ENCODE data around the gene PIGN.

Gene PIGN

DNA sequence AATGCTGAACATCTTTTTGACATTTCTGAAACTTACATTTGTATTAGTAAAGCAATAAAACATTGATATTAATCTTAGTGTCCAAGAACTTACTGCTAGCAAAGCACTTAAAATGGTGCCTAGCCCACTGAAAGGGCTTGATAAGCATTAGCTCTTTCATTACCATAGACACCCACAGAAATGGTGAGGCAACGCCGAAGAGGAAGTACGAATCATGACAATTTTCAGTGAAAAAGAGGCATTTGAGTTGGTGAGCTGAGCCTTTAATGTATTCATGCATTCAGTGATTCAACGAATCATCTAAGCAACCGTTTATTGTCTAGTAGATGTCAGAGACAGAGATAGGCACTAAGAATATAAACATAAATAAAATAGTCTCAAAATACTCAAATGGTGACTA lies 101.1 kb downstream of the PIGN start:
- H3K9me3 ChIP-seq (ENCODE audit: control insufficient read depth, insufficient read depth, low read length) = no peaks in the 10 kb centered on the region
- no peaks in the 10 kb centered on the region for H3K27me3 ChIP-seq (ENCODE audit: control insufficient read depth, insufficient read depth, low read length)
- H3K4me3 ChIP-seq (ENCODE audit: low read depth, low read length) = no peak overlapping the region
- H3K36me3 ChIP-seq (ENCODE audit: control insufficient read depth, insufficient read depth, low read length) = no peaks in the 10 kb centered on the region
- H3K9ac ChIP-seq (ENCODE audit: low read depth, low read length) = no peak overlapping the region
- H3K4me1 ChIP-seq (ENCODE audit: control insufficient read depth, insufficient read depth, low read length) = peaks cover 3% of the 10 kb centered on the region; the same call in 1 of the 2 replicates
- H3K27ac ChIP-seq (ENCODE audit: low read depth, low read length) = no peak overlapping the region

DNA sequence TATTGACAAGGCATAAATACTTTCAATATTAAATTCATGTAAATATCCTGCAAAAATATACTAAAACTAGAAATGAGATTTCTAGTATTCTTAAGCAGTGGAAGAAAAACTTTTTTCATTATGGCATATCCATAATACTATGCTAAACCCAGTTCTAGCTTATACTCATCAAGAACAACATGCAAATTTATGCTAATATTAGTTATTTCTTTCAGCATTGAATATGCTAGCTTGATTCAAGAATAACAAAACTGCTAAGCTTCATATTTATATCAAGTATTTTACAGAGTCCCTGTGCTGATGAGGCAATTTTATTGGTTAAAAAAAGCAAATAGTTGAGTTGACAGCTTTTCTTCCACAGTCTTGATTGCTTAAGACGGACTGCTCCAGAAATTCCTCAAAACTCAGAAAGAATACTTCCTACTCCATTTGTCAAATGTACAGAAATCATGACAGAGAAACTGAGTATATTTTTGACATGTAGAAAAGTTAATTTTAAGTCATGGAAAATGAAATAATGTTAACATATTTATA lies 105.0 kb downstream of the PIGN start:
- peaks cover 3% of the 10 kb centered on the region; the same call in 1 of the 2 replicates for H3K4me1 ChIP-seq (ENCODE audit: control insufficient read depth, insufficient read depth, low read length)
- H3K36me3 ChIP-seq (ENCODE audit: control insufficient read depth, insufficient read depth, low read length) = no peaks in the 10 kb centered on the region
- H3K9me3 ChIP-seq (ENCODE audit: control insufficient read depth, insufficient read depth, low read length) = no peaks in the 10 kb centered on the region
- H3K27me3 ChIP-seq (ENCODE audit: control insufficient read depth, insufficient read depth, low read length) = no peaks in the 10 kb centered on the region
- H3K9ac ChIP-seq (ENCODE audit: low read depth, low read length) = no peak overlapping the region
- no peak overlapping the region for H3K27ac ChIP-seq (ENCODE audit: low read depth, low read length)
- no peak overlapping the region for H3K4me3 ChIP-seq (ENCODE audit: low read depth, low read length)

DNA sequence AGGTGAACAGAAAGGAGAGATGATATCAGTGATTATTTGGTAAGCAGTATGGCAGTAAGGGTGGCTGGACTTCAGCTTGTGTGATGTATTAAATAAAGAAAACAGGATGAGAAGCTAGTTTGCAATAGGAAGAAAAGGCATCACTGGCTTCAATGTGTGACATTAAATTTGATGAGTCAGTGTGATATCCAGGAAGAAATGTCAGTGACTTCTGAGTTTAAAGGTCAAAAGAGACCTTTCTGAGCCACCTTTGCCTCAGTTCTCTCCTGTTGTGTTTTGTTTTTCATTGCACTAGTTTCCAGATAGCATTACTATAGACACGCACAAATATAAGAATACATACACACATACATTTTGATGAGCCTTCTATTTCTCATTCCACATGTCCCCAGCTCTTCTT lies 105.6 kb downstream of the PIGN start:
- Histone ChIP-seq H3K9ac (ENCODE audit: low read depth, low read length) (no peak overlapping the region), H3K9me3 (ENCODE audit: control insufficient read depth, insufficient read depth, low read length) (no peaks in the 10 kb centered on the region), H3K4me1 (ENCODE audit: control insufficient read depth, insufficient read depth, low read length) (peaks cover 3% of the 10 kb centered on the region; the same call in 1 of the 2 replicates), H3K27me3 (ENCODE audit: control insufficient read depth, insufficient read depth, low read length) (no peaks in the 10 kb centered on the region), H3K4me3 (ENCODE audit: low read depth, low read length) (no peak overlapping the region), H3K36me3 (ENCODE audit: control insufficient read depth, insufficient read depth, low read length) (no peaks in the 10 kb centered on the region), H3K27ac (ENCODE audit: low read depth, low read length) (no peak overlapping the region)

DNA sequence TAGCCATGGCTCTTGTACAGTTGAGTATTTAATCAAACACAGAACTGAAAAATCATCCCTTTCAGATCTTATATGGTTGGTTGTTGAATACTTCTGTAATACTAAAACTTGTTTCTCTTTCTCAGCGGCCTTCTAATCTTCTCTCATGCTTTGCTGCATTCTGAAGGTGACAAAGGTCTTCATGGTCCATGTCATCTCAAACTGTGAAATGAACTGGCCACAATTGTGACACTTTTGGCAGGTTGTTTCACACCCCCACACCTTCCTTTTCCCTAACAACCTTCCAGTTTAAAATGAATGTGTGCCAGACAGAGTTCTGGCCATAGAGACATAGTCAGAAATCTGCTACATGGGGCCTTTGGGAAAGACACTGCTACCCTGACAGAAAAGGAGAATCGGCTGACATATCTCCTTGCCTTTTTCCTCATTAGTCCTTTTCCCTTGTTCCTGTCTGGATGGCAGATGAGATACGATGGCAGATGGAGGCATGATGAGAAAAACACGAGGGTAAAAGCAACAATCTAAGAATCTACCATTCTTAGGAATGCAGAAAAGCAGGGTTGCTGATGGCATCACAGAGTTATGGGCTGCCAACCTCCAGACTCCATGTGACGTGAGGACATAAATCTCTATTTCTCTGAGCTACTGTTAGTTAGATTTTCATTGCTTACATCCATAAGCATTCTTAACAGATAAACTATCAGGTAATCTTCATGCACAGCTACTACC lies 106.5 kb downstream of the PIGN start:
- Histone ChIP-seq H3K27me3 (ENCODE audit: control insufficient read depth, insufficient read depth, low read length) (no peaks in the 10 kb centered on the region), H3K9me3 (ENCODE audit: control insufficient read depth, insufficient read depth, low read length) (no peaks in the 10 kb centered on the region), H3K36me3 (ENCODE audit: control insufficient read depth, insufficient read depth, low read length) (no peaks in the 10 kb centered on the region), H3K9ac (ENCODE audit: low read depth, low read length) (no peak overlapping the region), H3K27ac (ENCODE audit: low read depth, low read length) (no peak overlapping the region), H3K4me1 (ENCODE audit: control insufficient read depth, insufficient read depth, low read length) (peaks cover 3% of the 10 kb centered on the region; the same call in 1 of the 2 replicates), H3K4me3 (ENCODE audit: low read depth, low read length) (no peak overlapping the region)

DNA sequence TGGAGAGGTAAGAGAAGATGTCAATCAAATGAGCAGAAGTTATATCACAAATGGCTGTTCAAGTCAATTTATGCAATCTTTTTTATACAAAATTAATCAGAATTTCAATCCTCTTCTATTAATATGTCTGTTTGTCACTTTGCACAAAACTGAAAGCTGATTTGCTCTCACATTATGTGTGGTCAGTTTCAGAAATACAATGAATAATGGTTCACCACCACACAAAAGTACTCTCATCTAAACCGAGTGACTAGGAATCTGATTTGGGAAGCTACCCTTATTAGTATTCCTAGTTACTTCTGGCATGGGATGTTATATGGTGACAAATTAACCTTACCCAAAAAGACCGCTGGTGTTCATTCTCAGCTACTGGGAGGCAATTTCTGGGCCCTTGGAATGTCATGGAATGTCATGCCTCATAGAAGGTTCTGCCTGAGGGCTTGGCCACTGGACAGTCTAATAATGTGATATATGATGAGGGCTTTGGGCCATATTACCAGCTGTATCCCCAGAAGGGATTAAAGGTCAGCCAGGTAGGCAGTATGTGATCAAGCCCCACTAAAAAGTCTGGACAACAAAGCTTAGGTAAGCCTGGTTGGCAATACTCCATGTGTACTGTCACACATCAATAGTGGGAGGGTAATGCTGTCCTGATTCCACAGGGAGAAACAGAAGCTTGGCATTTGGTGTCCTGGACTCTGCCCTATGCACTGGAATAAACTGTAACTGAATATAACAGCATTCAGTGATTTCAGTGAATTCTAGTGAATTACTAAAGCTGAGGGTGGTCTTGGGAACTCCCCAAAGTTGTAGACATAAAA lies 113.2 kb downstream of the PIGN start:
- H3K4me3 ChIP-seq (ENCODE audit: low read depth, low read length) = no peak overlapping the region
- H3K9ac ChIP-seq (ENCODE audit: low read depth, low read length) = no peak overlapping the region
- H3K9me3 ChIP-seq (ENCODE audit: control insufficient read depth, insufficient read depth, low read length) = no peaks in the 10 kb centered on the region
- H3K27me3 ChIP-seq (ENCODE audit: control insufficient read depth, insufficient read depth, low read length) = no peaks in the 10 kb centered on the region
- no peaks in the 10 kb centered on the region for H3K36me3 ChIP-seq (ENCODE audit: control insufficient read depth, insufficient read depth, low read length)
- H3K27ac ChIP-seq (ENCODE audit: low read depth, low read length) = no peak overlapping the region
- H3K4me1 ChIP-seq (ENCODE audit: control insufficient read depth, insufficient read depth, low read length) = no peaks in the 10 kb centered on the region

DNA sequence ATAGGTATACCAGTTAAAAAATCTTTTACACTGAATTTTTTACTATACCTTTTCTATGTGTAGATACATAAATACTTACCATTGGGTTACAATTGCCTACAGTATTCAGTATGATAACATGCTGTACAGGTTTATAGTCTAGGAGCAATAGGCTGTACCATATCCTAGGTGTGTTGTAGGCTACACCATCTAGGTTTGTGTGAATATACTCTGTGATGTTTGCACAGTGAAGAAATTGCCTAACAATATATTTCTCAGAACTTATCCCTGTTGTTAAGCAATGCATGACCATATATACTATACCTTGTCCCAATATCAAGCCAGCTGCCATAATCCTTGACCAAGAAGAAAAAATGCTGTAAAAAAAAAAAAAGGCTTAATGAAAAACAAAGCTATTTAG lies 114.5 kb downstream of the PIGN start:
- no peak overlapping the region for H3K27ac ChIP-seq (ENCODE audit: low read depth, low read length)
- H3K27me3 ChIP-seq (ENCODE audit: control insufficient read depth, insufficient read depth, low read length) = no peaks in the 10 kb centered on the region
- H3K4me1 ChIP-seq (ENCODE audit: control insufficient read depth, insufficient read depth, low read length) = no peaks in the 10 kb centered on the region
- no peaks in the 10 kb centered on the region for H3K9me3 ChIP-seq (ENCODE audit: control insufficient read depth, insufficient read depth, low read length)
- no peak overlapping the region for H3K9ac ChIP-seq (ENCODE audit: low read depth, low read length)
- H3K36me3 ChIP-seq (ENCODE audit: control insufficient read depth, insufficient read depth, low read length) = no peaks in the 10 kb centered on the region
- no peak overlapping the region for H3K4me3 ChIP-seq (ENCODE audit: low read depth, low read length)

DNA sequence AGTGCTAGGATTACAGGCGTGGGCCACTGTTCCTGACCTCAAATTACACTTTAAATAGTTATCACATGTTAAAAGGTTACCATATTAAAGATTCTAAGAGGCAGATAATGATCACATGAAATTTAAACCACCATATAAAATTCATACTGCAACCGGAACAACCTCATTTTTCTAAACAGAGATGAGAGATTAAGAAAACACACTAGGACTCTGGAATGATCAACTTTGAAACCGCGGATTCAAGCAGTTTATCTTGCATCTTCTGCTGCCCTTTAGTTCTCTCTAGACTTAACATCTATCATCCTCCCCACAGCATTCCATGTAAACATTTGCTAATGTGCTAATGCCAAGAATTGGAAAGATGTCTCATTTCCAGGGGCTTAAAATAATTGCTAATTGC lies 115.8 kb downstream of the PIGN start:
- Histone ChIP-seq H3K9ac (ENCODE audit: low read depth, low read length) (no peak overlapping the region), H3K4me1 (ENCODE audit: control insufficient read depth, insufficient read depth, low read length) (no peaks in the 10 kb centered on the region), H3K4me3 (ENCODE audit: low read depth, low read length) (no peak overlapping the region), H3K27ac (ENCODE audit: low read depth, low read length) (no peak overlapping the region), H3K9me3 (ENCODE audit: control insufficient read depth, insufficient read depth, low read length) (no peaks in the 10 kb centered on the region), H3K36me3 (ENCODE audit: control insufficient read depth, insufficient read depth, low read length) (no peaks in the 10 kb centered on the region), H3K27me3 (ENCODE audit: control insufficient read depth, insufficient read depth, low read length) (no peaks in the 10 kb centered on the region)

DNA sequence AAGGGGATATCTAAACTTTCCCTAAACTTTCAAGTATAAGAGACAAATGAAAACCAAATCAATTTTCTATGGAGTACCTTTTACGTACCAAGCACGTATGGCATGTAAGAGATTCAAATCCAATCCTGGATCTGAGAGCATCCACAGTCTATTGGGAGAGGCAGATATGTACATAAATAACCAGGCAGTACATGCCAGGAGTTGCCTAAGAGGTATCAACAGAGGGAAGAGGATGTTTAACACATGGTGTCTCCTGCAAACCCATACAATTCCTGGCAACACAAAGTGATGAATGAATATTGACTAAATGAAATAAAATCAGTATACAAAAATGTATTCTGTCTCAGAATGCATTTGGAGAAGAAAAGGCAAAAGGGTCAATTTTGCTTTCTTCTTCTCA lies 116.6 kb downstream of the PIGN start:
- Histone ChIP-seq H3K4me1 (ENCODE audit: control insufficient read depth, insufficient read depth, low read length) (no peaks in the 10 kb centered on the region), H3K9me3 (ENCODE audit: control insufficient read depth, insufficient read depth, low read length) (no peaks in the 10 kb centered on the region), H3K36me3 (ENCODE audit: control insufficient read depth, insufficient read depth, low read length) (no peaks in the 10 kb centered on the region), H3K4me3 (ENCODE audit: low read depth, low read length) (no peak overlapping the region), H3K27me3 (ENCODE audit: control insufficient read depth, insufficient read depth, low read length) (no peaks in the 10 kb centered on the region), H3K27ac (ENCODE audit: low read depth, low read length) (no peak overlapping the region), H3K9ac (ENCODE audit: low read depth, low read length) (no peak overlapping the region)

DNA sequence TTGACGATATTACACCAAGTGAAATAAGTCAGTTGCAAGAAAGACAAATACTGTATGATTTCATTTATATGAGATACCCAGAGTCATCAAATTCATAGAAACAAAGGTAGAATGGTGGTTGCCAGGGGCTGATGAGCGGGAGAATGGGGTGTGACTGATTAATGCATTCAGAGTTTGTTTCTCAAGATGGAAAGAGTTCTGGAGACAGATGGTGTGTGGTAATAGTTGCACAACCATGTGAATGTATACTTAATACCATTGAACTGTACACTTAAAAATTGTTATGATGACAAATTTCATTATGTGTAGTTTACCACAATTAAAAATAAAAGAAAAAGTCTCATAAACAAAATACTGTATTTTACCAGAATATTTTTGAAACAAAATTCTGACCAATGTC lies 117.3 kb downstream of the PIGN start:
- Histone ChIP-seq H3K9ac (ENCODE audit: low read depth, low read length) (no peak overlapping the region), H3K9me3 (ENCODE audit: control insufficient read depth, insufficient read depth, low read length) (no peaks in the 10 kb centered on the region), H3K27ac (ENCODE audit: low read depth, low read length) (no peak overlapping the region), H3K36me3 (ENCODE audit: control insufficient read depth, insufficient read depth, low read length) (no peaks in the 10 kb centered on the region), H3K4me3 (ENCODE audit: low read depth, low read length) (no peak overlapping the region), H3K4me1 (ENCODE audit: control insufficient read depth, insufficient read depth, low read length) (no peaks in the 10 kb centered on the region), H3K27me3 (ENCODE audit: control insufficient read depth, insufficient read depth, low read length) (no peaks in the 10 kb centered on the region)

DNA sequence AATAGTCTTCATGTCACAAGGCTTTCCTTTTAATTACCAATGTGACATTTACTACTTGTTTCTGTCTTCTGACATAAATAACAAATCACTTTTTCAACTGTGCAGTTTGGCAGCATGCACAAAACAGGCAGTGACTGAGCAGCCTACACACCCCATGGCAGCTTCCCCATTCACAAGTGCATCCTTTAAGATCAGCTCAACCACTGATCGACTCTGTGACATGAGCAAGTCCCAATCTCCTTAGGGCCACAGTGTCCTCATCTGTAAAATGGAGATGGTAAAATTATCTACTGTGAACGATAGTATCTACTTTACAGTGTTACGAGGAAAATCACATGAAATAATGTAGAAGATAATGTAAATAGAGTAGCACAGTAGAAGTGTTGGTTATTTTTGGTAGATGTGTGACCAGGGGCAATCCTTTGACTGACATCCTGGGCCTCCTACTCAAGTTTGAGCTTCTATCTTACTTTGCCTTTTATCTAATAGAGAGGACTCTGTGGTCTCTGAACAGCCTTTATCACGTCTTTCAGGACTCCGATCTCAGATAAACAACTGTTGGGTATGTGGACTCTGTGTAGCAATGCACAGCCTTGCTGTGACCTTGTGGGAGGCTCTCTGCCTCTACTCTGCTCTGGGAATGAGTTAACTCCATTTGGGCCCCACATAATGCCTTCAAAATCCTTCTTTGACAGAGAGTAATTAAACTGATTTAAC lies 120.6 kb downstream of the PIGN start:
- no peak overlapping the region for H3K4me3 ChIP-seq (ENCODE audit: low read depth, low read length)
- no peak overlapping the region for H3K27ac ChIP-seq (ENCODE audit: low read depth, low read length)
- H3K4me1 ChIP-seq (ENCODE audit: control insufficient read depth, insufficient read depth, low read length) = no peaks in the 10 kb centered on the region
- no peaks in the 10 kb centered on the region for H3K9me3 ChIP-seq (ENCODE audit: control insufficient read depth, insufficient read depth, low read length)
- H3K9ac ChIP-seq (ENCODE audit: low read depth, low read length) = no peak overlapping the region
- no peaks in the 10 kb centered on the region for H3K27me3 ChIP-seq (ENCODE audit: control insufficient read depth, insufficient read depth, low read length)
- H3K36me3 ChIP-seq (ENCODE audit: control insufficient read depth, insufficient read depth, low read length) = no peaks in the 10 kb centered on the region

All from HUES48 (cell line).